DOHH2 (cell line): ENCODE results near the gene TRPC4.

Experiments used
- H3F3A ChIP-seq: fragments of 200-600 bp; sonication (generic), shearing (Covaris generic); 2 replicates; pipeline ENCODE4 v1.6.0; 2016; ENCODE audit warnings: antibody characterized with exemption, mild to moderate bottlenecking; ENCODE audit not compliant: control insufficient read depth, insufficient read depth
- H3K27ac ChIP-seq: fragments of 200-600 bp; sonication (generic); 2 replicates; pipeline ENCODE4 v1.5.1; 2014; ENCODE audit warnings: low read depth, mild to moderate bottlenecking, low read length, moderate library complexity
- H3K27me3 ChIP-seq: fragments of 200-600 bp; sonication (generic); 2 replicates; pipeline ENCODE4 v1.6.1; 2014; ENCODE audit warnings: mild to moderate bottlenecking, low read length, mixed read lengths; ENCODE audit not compliant: control insufficient read depth
- H3K36me3 ChIP-seq: fragments of 200-600 bp; sonication (generic); 2 replicates; pipeline ENCODE4 v1.6.1; 2014; ENCODE audit warnings: mild to moderate bottlenecking, low read length, moderate library complexity, mixed read lengths; ENCODE audit not compliant: control insufficient read depth
- H3K4me1 ChIP-seq: fragments of 200-600 bp; sonication (generic); 2 replicates; pipeline ENCODE4 v1.6.1; 2014; ENCODE audit warnings: mild to moderate bottlenecking, low read length, mixed read lengths; ENCODE audit not compliant: control insufficient read depth
- H3K4me2 ChIP-seq: fragments of 200-600 bp; sonication (generic); 2 replicates; pipeline ENCODE4 v1.6.0; 2014; ENCODE audit warnings: mild to moderate bottlenecking, low read length, moderate library complexity
- H3K4me3 ChIP-seq: fragments of 200-600 bp; sonication (generic); 2 replicates; pipeline ENCODE4 v1.5.1; 2014; ENCODE audit warnings: mild to moderate bottlenecking, low read length, mixed read lengths
- H3K79me2 ChIP-seq: fragments of 200-600 bp; sonication (generic); 2 replicates; pipeline ENCODE4 v1.6.1; 2014; ENCODE audit warnings: mild to moderate bottlenecking, low read length, mixed read lengths; ENCODE audit not compliant: control insufficient read depth
- H3K9me2 ChIP-seq: fragments of 200-600 bp; sonication (generic); replicated peaks from 2 replicates; pipeline ENCODE4 v1.6.1; 2014; ENCODE audit warnings: mild to moderate bottlenecking, low read length, mixed read lengths; ENCODE audit not compliant: control insufficient read depth
- H3K9me3 ChIP-seq: fragments of 200-600 bp; sonication (generic); 2 replicates; pipeline ENCODE4 v1.6.1; 2014; ENCODE audit warnings: antibody characterized with exemption, low read length, mixed read lengths; ENCODE audit not compliant: control insufficient read depth, insufficient read depth
- H4K20me1 ChIP-seq: fragments of 200-600 bp; sonication (generic); 2 replicates; pipeline ENCODE4 v1.6.0; 2014; ENCODE audit warnings: low read depth, mild to moderate bottlenecking, antibody characterized with exemption, low read length, moderate library complexity; ENCODE audit not compliant: control insufficient read depth, insufficient read depth
- EZH2phosphoT487 ChIP-seq: fragments of 200-600 bp; sonication (generic); IDR thresholded peaks from 2 replicates; pipeline ENCODE4 v1.6.1; 2017; ENCODE audit warnings: borderline replicate concordance, mild to moderate bottlenecking, antibody characterized with exemption, low read length, moderate library complexity, mixed read lengths
- TF ChIP-seq, protein P1 (sequence below): fragments of 200-600 bp; sonication (generic); IDR thresholded peaks from one replicate; pipeline ENCODE4 v1.5.1; 2014; ENCODE audit warnings: antibody characterized with exemption, mild to moderate bottlenecking, low read depth, low read length; ENCODE audit not compliant: poor library complexity, severe bottlenecking

Gene TRPC4

DNA sequence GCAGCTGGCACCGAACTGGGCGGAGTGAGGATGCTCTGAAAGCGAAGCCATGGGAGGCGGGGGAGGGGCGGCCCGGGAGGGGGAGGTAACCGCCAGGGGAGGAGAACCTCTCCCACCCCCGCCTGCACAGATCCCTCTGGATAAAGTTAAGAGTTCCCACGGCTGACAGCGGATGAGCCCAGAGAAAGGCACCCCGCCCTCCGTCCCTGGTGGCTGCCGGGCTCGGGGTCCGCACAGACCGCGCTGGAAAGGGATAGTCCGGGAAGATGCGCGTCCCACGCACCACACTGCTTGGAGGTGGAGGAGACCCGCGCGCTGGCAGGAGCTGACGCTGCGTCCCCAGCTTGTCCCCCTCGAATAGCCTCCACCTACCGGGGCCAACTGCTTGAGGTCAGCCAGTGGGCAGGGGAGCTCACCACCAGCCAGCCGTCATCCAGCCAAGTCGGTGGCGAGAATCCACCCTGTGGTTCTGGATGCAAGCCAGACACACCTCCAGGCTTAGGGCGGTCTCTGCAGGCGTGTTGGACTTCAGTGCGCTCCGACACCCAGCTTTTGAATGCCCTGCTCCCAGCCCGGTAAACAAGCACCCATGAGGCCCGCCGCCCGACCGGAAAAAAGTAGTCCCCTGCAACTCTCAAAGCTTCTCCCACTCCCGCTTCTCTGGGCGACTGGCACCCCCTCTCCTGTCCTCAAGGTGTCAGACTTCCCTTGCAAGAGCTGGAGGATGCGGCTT, at the start of gene TRPC4:
TSS of gene TRPC4 (minus strand) at position 17 of the 733 bp plus-strand sequence. CDS start 86,439 bp downstream, outside the sequence.
- no peaks in the 10 kb centered on the region for H3K36me3 ChIP-seq
- no peaks in the 10 kb centered on the region for H3K9me2 ChIP-seq
- H3K4me3 ChIP-seq: no peak within 1 kb of the TSS
- H3K9me3 ChIP-seq: no peaks in the 10 kb centered on the region; the same call in 1 of the 2 replicates
- no peaks in the 10 kb centered on the region for H3F3A ChIP-seq
- no peak within 1 kb of the TSS for H3K27ac ChIP-seq
- H3K4me1 ChIP-seq: no peaks in the 10 kb centered on the region
- no peaks in the 10 kb centered on the region for H3K79me2 ChIP-seq
- no peaks in the 10 kb centered on the region for H3K27me3 ChIP-seq
- TF ChIP-seq, protein P1, sequence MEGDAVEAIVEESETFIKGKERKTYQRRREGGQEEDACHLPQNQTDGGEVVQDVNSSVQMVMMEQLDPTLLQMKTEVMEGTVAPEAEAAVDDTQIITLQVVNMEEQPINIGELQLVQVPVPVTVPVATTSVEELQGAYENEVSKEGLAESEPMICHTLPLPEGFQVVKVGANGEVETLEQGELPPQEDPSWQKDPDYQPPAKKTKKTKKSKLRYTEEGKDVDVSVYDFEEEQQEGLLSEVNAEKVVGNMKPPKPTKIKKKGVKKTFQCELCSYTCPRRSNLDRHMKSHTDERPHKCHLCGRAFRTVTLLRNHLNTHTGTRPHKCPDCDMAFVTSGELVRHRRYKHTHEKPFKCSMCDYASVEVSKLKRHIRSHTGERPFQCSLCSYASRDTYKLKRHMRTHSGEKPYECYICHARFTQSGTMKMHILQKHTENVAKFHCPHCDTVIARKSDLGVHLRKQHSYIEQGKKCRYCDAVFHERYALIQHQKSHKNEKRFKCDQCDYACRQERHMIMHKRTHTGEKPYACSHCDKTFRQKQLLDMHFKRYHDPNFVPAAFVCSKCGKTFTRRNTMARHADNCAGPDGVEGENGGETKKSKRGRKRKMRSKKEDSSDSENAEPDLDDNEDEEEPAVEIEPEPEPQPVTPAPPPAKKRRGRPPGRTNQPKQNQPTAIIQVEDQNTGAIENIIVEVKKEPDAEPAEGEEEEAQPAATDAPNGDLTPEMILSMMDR: no peak
- TF ChIP-seq EZH2phosphoT487: no peak
- H3K4me2 ChIP-seq: no peak within 1 kb of the TSS
- no peaks in the 10 kb centered on the region for H4K20me1 ChIP-seq

DNA sequence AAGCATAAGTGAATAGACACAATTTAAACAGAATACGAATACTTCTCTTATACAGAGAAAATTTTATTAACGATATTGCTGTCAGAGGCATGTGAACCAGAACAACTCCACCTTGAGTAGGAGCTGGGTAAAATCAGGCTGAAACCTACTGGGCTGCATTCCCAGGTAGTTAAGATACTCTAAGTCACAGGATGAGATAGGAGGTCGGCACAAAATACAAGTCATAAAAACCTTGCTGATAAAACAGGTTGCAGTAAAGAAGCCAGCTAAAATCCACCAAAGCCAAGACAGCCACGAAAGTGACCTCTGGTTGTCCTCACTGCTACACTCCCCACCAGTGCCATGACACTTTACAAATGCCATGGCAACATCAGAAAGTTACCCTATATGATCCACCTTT, 49.2 kb upstream of the TRPC4 start:
- Histone ChIP-seq H4K20me1 (no peaks in the 10 kb centered on the region), H3K79me2 (no peaks in the 10 kb centered on the region), H3K27ac (no peak overlapping the region), H3K27me3 (no peaks in the 10 kb centered on the region), H3K9me3 (no peaks in the 10 kb centered on the region), H3K4me2 (no peak overlapping the region), H3K9me2 (no peaks in the 10 kb centered on the region), H3K36me3 (no peaks in the 10 kb centered on the region), H3K4me1 (no peaks in the 10 kb centered on the region), H3F3A (no peaks in the 10 kb centered on the region), H3K4me3 (no peak overlapping the region)
- TF ChIP-seq, protein P1: no peak
- no peak for TF ChIP-seq EZH2phosphoT487

DNA sequence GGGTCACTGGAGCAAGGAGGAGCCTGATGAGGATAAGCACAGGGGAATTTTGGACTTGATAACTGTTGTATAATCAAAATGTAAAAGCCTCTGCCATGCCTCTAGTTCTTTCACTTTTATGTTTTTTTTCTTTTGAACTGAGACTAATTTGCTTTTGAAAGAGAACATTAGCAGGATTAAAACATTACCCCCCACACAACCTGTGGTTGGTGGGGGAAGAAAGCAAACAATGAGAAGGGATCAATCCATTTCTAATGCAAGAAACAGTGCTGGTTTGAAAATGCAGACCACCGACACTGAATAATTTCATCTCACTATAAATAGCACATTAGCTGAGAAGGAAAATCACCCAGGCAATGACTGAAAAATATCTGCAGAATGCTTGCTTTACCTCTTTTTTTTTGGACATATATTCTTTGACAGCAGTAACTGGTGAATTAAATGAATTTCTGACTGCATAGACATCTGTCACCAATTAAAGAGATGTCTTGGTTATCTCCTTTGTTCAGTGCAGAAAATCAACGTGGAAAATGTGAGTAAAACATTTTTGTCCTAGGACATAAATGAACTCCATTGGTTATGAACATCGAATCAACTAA, 48.6 kb upstream of the TRPC4 start:
- Histone ChIP-seq H3F3A (no peaks in the 10 kb centered on the region), H3K4me3 (no peak overlapping the region), H3K27me3 (no peaks in the 10 kb centered on the region), H4K20me1 (no peaks in the 10 kb centered on the region), H3K4me1 (no peaks in the 10 kb centered on the region), H3K4me2 (no peak overlapping the region), H3K79me2 (no peaks in the 10 kb centered on the region), H3K9me3 (no peaks in the 10 kb centered on the region), H3K36me3 (no peaks in the 10 kb centered on the region), H3K27ac (no peak overlapping the region), H3K9me2 (no peaks in the 10 kb centered on the region)
- TF ChIP-seq EZH2phosphoT487: no peak
- TF ChIP-seq, protein P1: no peak
